ENCODE data around the gene ILDR2.
A peak's percentile ranks its signal among the peaks of the same experiment; 100 is the strongest.

ILDR2 gene

GRCh38 chr1:166915042-166915441 is 60.3 kb downstream of the ILDR2 start:
- no peak overlapping the region for H3K4me3 ChIP-seq (ENCODE audit: low read length)
- DNase-seq (ENCODE audit: low read depth), result no peak
- no peak for TF ChIP-seq CTCF (conservative IDR thresholded peaks at IDR 0.05; ENCODE audit: low read depth, low read length)

GRCh38 chr1:166914111-166914510 is 61.2 kb downstream of the ILDR2 start:
- TF ChIP-seq CTCF (conservative IDR thresholded peaks at IDR 0.05; ENCODE audit: low read depth, low read length), result no peak
- DNase-seq (ENCODE audit: low read depth), result no peak
- H3K4me3 ChIP-seq (ENCODE audit: low read length), result no peak overlapping the region

- no peak overlapping the region for H3K4me3 ChIP-seq (ENCODE audit: low read length)
- no peak for DNase-seq (ENCODE audit: low read depth)
- TF ChIP-seq CTCF (conservative IDR thresholded peaks at IDR 0.05; ENCODE audit: low read depth, low read length), result no peak
These were observed 63.7 kb downstream of the ILDR2 start for GRCh38 chr1:166911624-166912023.

- peak; percentile 89 for DNase-seq (ENCODE audit: low read depth)
- no peak overlapping the region for H3K4me3 ChIP-seq (ENCODE audit: low read length)
- TF ChIP-seq CTCF (conservative IDR thresholded peaks at IDR 0.05; ENCODE audit: low read depth, low read length), result peak; percentile 86
These were observed 64.8 kb downstream of the ILDR2 start for GRCh38 chr1:166910396-166910994.

GRCh38 chr1:166908942-166909341 is 66.4 kb downstream of the ILDR2 start:
- no peak for TF ChIP-seq CTCF (conservative IDR thresholded peaks at IDR 0.05; ENCODE audit: low read depth, low read length)
- no peak for DNase-seq (ENCODE audit: low read depth)
- no peak overlapping the region for H3K4me3 ChIP-seq (ENCODE audit: low read length)

- H3K4me3 ChIP-seq (ENCODE audit: low read length), result no peak overlapping the region
- no peak for DNase-seq (ENCODE audit: low read depth)
- TF ChIP-seq CTCF (conservative IDR thresholded peaks at IDR 0.05; ENCODE audit: low read depth, low read length), result no peak
These were observed 67.6 kb downstream of the ILDR2 start for GRCh38 chr1:166907763-166908162.

- no peak for DNase-seq (ENCODE audit: low read depth)
- H3K4me3 ChIP-seq (ENCODE audit: low read length), result no peak overlapping the region
These were observed 68.3 kb downstream of the ILDR2 start for GRCh38 chr1:166907051-166907450.

More at GRCh38 chr1:166907051-166907450, 68.3 kb downstream of the ILDR2 start:
- TF ChIP-seq CTCF (conservative IDR thresholded peaks at IDR 0.05; ENCODE audit: low read depth, low read length), result no peak
